ENCODE results near the gene TNFRSF13B.

DNA sequence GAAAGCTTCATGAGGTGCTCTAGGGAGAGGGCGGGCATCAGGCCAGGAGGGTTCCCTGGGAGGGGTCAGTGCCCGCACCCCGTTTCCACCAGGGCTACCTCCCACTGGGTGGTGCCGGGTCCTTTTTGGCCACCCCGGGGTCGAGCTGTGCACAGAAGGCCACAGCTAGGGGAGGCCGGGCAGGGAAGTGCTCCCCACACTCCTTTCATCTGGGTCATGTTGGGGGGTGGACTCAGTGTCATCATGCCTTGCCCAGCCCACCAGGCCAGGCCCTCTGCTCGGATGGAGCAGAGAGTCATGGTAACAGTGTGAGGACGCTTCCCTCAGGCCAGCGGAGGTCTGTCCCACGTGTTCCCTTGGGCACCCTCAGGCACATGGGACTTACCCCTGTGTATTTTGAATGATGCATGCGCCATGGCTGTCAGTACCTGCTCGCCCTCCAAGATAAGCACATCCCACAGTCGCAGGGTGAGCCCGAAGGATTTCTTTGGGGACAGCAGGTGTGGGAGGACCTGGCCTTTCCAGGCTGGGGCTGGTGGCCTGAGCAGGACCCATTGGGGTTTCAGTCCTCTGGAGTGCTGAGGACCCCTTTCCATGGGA is 46.4 kb downstream of the TNFRSF13B start:
- TF ChIP-seq, protein P1, sequence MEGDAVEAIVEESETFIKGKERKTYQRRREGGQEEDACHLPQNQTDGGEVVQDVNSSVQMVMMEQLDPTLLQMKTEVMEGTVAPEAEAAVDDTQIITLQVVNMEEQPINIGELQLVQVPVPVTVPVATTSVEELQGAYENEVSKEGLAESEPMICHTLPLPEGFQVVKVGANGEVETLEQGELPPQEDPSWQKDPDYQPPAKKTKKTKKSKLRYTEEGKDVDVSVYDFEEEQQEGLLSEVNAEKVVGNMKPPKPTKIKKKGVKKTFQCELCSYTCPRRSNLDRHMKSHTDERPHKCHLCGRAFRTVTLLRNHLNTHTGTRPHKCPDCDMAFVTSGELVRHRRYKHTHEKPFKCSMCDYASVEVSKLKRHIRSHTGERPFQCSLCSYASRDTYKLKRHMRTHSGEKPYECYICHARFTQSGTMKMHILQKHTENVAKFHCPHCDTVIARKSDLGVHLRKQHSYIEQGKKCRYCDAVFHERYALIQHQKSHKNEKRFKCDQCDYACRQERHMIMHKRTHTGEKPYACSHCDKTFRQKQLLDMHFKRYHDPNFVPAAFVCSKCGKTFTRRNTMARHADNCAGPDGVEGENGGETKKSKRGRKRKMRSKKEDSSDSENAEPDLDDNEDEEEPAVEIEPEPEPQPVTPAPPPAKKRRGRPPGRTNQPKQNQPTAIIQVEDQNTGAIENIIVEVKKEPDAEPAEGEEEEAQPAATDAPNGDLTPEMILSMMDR (conservative IDR thresholded peaks at IDR 0.05; ENCODE audit: low read depth in 2 of 2), result no peak
- TF ChIP-seq NANOG (IDR thresholded peaks at IDR 0.05; ENCODE audit: borderline replicate concordance) (no peak), EZH2phosphoT487 (IDR thresholded peaks at IDR 0.05; ENCODE audit: unreplicated experiment) (no peak)
